GM23338 (cell line): ENCODE results near the gene COLEC12. TPM values are rescaled to one million over a fixed set of nuclear protein-coding genes. Genes with fewer than 3 reads are reported as not detected.
A peak's percentile ranks its signal among the peaks of the same experiment; 100 is the strongest.

Source experiments
- ATAC-seq: fragments of 200-7000 bp; cut with Tn5 transposase; 3 replicates; pipeline ENCODE4 v1.9.1; 2020
- DNase-seq: peaks from one replicate; pipeline ENCODE4 v3.0.0-alpha.2; 2015; ENCODE audit warnings: low spot score
- H2AFZ ChIP-seq: fragments of 200-600 bp; sonication (generic); 2 replicates; pipeline ENCODE4 v1.8.0; 2016; ENCODE audit warnings: antibody characterized with exemption, mild to moderate bottlenecking, moderate library complexity
- H3F3A ChIP-seq: fragments of 200-600 bp; sonication (generic); replicated peaks from 2 replicates; pipeline ENCODE4 v1.8.0; 2017; ENCODE audit warnings: antibody characterized with exemption, mixed run types, low read depth
- H3K27ac ChIP-seq: fragments of 200-600 bp; sonication (generic); 2 replicates; pipeline ENCODE4 v1.6.1; 2016; ENCODE audit warnings: low read depth
- H3K27me3 ChIP-seq: fragments of 200-600 bp; sonication (generic); 2 replicates; pipeline ENCODE4 v1.8.0; 2016; ENCODE audit warnings: mild to moderate bottlenecking, mixed run types, moderate library complexity; ENCODE audit not compliant: insufficient read depth
- H3K36me3 ChIP-seq: fragments of 200-600 bp; sonication (generic); 2 replicates; pipeline ENCODE4 v1.8.0; 2016; ENCODE audit warnings: mild to moderate bottlenecking; ENCODE audit not compliant: insufficient read depth
- H3K4me1 ChIP-seq: fragments of 200-600 bp; sonication (generic); 2 replicates; pipeline ENCODE4 v1.8.0; 2016; ENCODE audit warnings: mild to moderate bottlenecking, moderate library complexity; ENCODE audit not compliant: insufficient read depth
- H3K4me2 ChIP-seq: fragments of 200-600 bp; sonication (generic); 2 replicates; pipeline ENCODE4 v1.7.1; 2017; ENCODE audit warnings: mixed run types
- H3K4me3 ChIP-seq: fragments of 200-600 bp; sonication (generic); 2 replicates; pipeline ENCODE4 v1.6.1; 2016; ENCODE audit warnings: mixed run types
- H3K79me2 ChIP-seq: fragments of 200-600 bp; sonication (generic); replicated peaks from 2 replicates; pipeline ENCODE4 v1.8.0; 2017; ENCODE audit warnings: mild to moderate bottlenecking; ENCODE audit not compliant: insufficient read depth
- H3K9me2 ChIP-seq: fragments of 200-600 bp; sonication (generic); 2 replicates; pipeline ENCODE4 v1.8.0; 2017; ENCODE audit not compliant: insufficient read depth
- H4K20me1 ChIP-seq: fragments of 200-600 bp; sonication (generic); replicated peaks from 2 replicates; pipeline ENCODE4 v1.8.0; 2017; ENCODE audit warnings: mild to moderate bottlenecking; ENCODE audit not compliant: insufficient read depth
- H3K27ac Mint-ChIP-seq: 2 replicates; pipeline ENCODE4 v1.8.0; 2020; ENCODE audit warnings: inconsistent platforms, mild to moderate bottlenecking, moderate library complexity, mixed read lengths
- H3K27me3 Mint-ChIP-seq: 3 replicates; pipeline ENCODE4 v1.8.0; 2022; ENCODE audit warnings: low read depth, mild to moderate bottlenecking, moderate library complexity, mixed read lengths, inconsistent platforms; ENCODE audit not compliant: insufficient read depth, poor library complexity
- H3K36me3 Mint-ChIP-seq: 3 replicates; pipeline ENCODE4 v1.8.0; 2021; ENCODE audit warnings: low read depth, mild to moderate bottlenecking, inconsistent platforms, moderate library complexity, mixed read lengths
- H3K4me1 Mint-ChIP-seq: 3 replicates; pipeline ENCODE4 v1.8.0; 2020; ENCODE audit warnings: mild to moderate bottlenecking, inconsistent platforms, mixed read lengths
- H3K4me3 Mint-ChIP-seq: 3 replicates; pipeline ENCODE4 v1.8.0; 2021; ENCODE audit warnings: moderate library complexity, mild to moderate bottlenecking, inconsistent platforms, mixed read lengths
- H3K9me3 Mint-ChIP-seq: 3 replicates; pipeline ENCODE4 v1.8.0; 2020; ENCODE audit warnings: moderate library complexity, mild to moderate bottlenecking, inconsistent platforms, mixed read lengths
- CTCF ChIP-seq, 2 experiments: fragments of 200-600 bp in 1 of 2; sonication (generic) in 1 of 2; conservative IDR thresholded peaks; 2 replicates each; pipeline versions ENCODE4 v1.5.1 to v1.6.1; 2016 to 2017; ENCODE audit warnings: antibody characterized with exemption in 2 of 2, low read depth in 2 of 2, mild to moderate bottlenecking in 2 of 2, moderate library complexity in 1 of 2
- ETS1 ChIP-seq: IDR thresholded peaks from 2 replicates; pipeline ENCODE4 v1.6.1; 2016; ENCODE audit warnings: antibody characterized with exemption
- EZH2 ChIP-seq: fragments of 200-600 bp; sonication (generic); IDR thresholded peaks from one replicate; pipeline ENCODE4 v1.8.0; 2017; ENCODE audit warnings: antibody characterized with exemption, mild to moderate bottlenecking, low read depth; ENCODE audit not compliant: unreplicated experiment
- JUNB ChIP-seq: IDR thresholded peaks from one replicate; pipeline ENCODE4 v1.6.1; 2016; ENCODE audit warnings: antibody characterized with exemption; ENCODE audit not compliant: unreplicated experiment
- NANOG ChIP-seq: IDR thresholded peaks from 2 replicates; pipeline ENCODE4 v1.6.1; 2016; ENCODE audit warnings: antibody characterized with exemption, borderline replicate concordance
- POLR2AphosphoS5 ChIP-seq: IDR thresholded peaks from 2 replicates; pipeline ENCODE4 v1.6.1; 2016; ENCODE audit warnings: antibody characterized with exemption, low read depth
- REST ChIP-seq: IDR thresholded peaks from one replicate; pipeline ENCODE4 v1.6.1; 2018; ENCODE audit warnings: antibody characterized with exemption; ENCODE audit not compliant: unreplicated experiment
- STAT1 ChIP-seq: IDR thresholded peaks from one replicate; pipeline ENCODE4 v1.6.1; 2016; ENCODE audit warnings: antibody characterized with exemption; ENCODE audit not compliant: unreplicated experiment
- ZNF114 ChIP-seq: fragments of 250-450 bp; sonication (Bioruptor Pico); IDR thresholded peaks from 2 replicates; pipeline ENCODE4 v1.5.0; 2020; ENCODE audit warnings: mild to moderate bottlenecking, moderate library complexity
- ZNF331 ChIP-seq: fragments of 250-450 bp; sonication (Bioruptor Pico); IDR thresholded peaks from 2 replicates; pipeline ENCODE4 v1.5.0; 2020; ENCODE audit warnings: low read depth, mild to moderate bottlenecking, moderate library complexity
- ZNF462 ChIP-seq: fragments of 250-450 bp; sonication (Bioruptor Pico); IDR thresholded peaks from 2 replicates; pipeline ENCODE4 v1.5.0; 2020; ENCODE audit warnings: mild to moderate bottlenecking, moderate library complexity
- polyA plus RNA-seq: library from polyadenylated mRNA; unstranded; fragments of >200 nt; fragmentation: Nextera tagmentation; extraction: Ambion mirVana; gene quantifications from 2 replicates; pipeline ENCODE4 v1.2.1, GENCODE V29; 2016
- total RNA-seq: library from RNA; depleted of rRNA; stranded (reverse); fragments of >200 nt; shearing (Covaris generic); gene quantifications from 2 replicates; pipeline ENCODE4 v1.2.3, GENCODE V29; 2014

Gene COLEC12
- total and polyA plus RNA-seq, 2 experiments from 2014 or later, result 1.1 to 3.2 TPM

- peaks cover 17% of the 10 kb centered on the region for H3K9me3 Mint-ChIP-seq
- H3K27me3 Mint-ChIP-seq, result peaks cover 5% of the 10 kb centered on the region
- H3K36me3 ChIP-seq, result no peaks in the 10 kb centered on the region
- DNase-seq (no peak), ATAC-seq (no peak)
- TF ChIP-seq NANOG (no peak), ZNF462 (CRISPR knock-in tag) (no peak), ZNF114 (no peak), ZNF331 (CRISPR knock-in tag) (no peak), STAT1 (no peak), REST (no peak), JUNB (no peak), ETS1 (no peak), EZH2 (no peak), POLR2AphosphoS5 (no peak), CTCF (conservative IDR thresholded peaks at IDR 0.05; ENCODE audit: low read depth in 2 of 2) (no peak)
- H3K4me3 Mint-ChIP-seq, result no peak overlapping the region
- no peaks in the 10 kb centered on the region for H3K9me2 ChIP-seq
- H3K27me3 ChIP-seq, result no peaks in the 10 kb centered on the region
- H3K36me3 Mint-ChIP-seq, result peaks cover 9% of the 10 kb centered on the region; the same call in 2 of the 3 replicates
- no peaks in the 10 kb centered on the region for H3K79me2 ChIP-seq
- H3K4me1 Mint-ChIP-seq, result no peaks in the 10 kb centered on the region; the same call in 2 of the 3 replicates
- H3K4me2 ChIP-seq, result no peak overlapping the region
- no peaks in the 10 kb centered on the region for H3K4me1 ChIP-seq
- no peaks in the 10 kb centered on the region for H4K20me1 ChIP-seq
- no peak overlapping the region for H3K4me3 ChIP-seq
- 0 out of 2 replicates have a peak overlapping the region, but pooled peaks have one; percentile 43 for H2AFZ ChIP-seq
- no peak overlapping the region for H3K27ac ChIP-seq
- H3K27ac Mint-ChIP-seq, result no peak overlapping the region
- H3F3A ChIP-seq, result no peaks in the 10 kb centered on the region
Measured at GRCh38 chr18:508835-509234, 8.3 kb upstream of the COLEC12 start.
